GM18873 (cell line): ENCODE data around the gene NF1.
"Not testable (repeated sequence)": the region's sequence is repeated elsewhere in the genome, so short reads cannot be mapped to it uniquely, and the experiment has no call there.

Source experiments
- ATAC-seq: cut with Tn5 transposase; IDR thresholded peaks from one replicate; pipeline ENCODE4 v1.9.1; 2021; ENCODE audit warnings: mild to moderate bottlenecking, moderate library complexity, moderate number of reproducible peaks; ENCODE audit not compliant: unreplicated experiment, low FRiP score

Gene NF1

GRCh38 chr17:31128241-31128640, 33.5 kb downstream of the NF1 start:
- no peak for ATAC-seq

GRCh38 chr17:31130286-31131224, 35.8 kb downstream of the NF1 start:
- ATAC-seq: no peak

- no peak for ATAC-seq
These were observed 36.5 kb downstream of the NF1 start for GRCh38 chr17:31131299-31131698.

GRCh38 chr17:31132977-31133376, 38.2 kb downstream of the NF1 start:
- no peak for ATAC-seq

DNA sequence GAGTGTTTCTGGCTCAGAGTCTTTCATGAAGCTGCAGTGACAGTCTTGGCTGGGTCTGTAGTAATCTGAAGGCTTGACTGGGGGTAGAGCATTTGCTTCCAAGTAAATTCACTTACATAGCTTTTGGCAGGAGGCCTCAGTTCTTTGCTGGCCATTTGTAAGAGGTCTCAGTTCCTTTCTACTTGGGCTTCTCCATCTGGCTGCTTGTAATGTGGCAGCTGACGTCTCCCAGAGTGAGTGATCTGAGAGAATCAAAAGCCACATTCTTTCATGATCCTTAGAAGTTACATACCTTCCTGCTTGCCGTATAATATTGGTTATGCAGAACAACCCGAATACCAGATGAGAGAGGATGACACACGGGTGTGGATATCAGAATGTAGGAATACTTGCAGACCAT, 39.8 kb downstream of the NF1 start:
- ATAC-seq: no peak

GRCh38 chr17:31136319-31136718, 41.5 kb downstream of the NF1 start:
- ATAC-seq: no peak

DNA sequence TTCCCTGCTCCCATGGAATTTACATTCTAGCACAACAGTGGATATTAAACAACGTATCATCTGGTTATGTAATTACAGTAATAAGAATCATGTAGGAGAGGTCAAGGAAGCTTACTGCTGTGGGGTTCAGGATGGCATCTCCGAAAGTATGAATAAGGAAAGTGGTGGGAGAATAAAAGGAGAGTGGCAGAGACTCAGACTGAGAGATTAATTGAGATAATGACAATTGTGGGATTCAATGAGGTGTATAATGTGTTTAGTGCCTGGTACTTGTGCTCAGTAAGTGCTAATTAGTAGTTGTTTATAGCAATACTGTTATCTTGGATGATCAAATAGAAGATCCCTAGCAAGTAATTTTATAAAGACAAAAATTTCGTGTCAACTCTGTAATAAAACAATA, 45.3 kb downstream of the NF1 start:
- ATAC-seq: no peak

DNA sequence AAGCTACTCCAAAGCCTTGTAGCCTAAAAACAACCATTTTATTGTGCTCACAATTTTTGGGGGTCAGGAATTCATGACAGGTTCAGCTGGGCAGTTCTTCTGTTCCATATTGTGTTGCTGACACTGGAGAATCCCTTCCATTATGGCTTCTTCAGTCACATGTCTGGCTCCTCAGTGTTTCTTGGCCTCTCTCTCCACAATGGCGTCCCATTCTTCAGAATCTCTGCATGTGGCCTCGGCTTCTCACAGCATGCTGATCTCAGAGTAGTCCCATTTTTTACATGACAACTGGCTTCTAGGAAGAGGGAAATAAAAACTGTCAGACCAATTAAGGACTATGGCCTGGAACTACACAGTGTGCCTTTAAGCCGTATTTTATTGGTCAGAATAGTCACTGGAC, 49.7 kb downstream of the NF1 start:
- no peak for ATAC-seq

DNA sequence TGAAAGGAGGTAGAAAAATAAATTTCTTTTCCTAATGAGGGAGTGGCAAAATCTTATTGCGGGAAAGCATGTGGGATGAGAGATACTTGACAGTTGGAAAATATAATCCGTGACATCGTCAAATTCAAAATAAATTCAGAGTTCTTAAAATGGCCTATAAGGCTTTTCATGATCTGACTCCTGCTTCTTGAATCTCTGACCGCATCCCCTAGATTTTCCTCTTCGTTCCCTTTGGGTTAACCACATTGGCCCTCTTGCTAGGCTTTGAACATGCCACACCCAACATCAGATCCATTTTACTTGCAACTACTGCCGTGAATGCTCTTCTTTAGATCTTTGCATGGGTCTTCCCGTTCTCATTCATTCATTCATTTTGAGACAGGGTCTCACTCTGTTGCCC, 50.1 kb downstream of the NF1 start:
- ATAC-seq: no peak

- no peak for ATAC-seq
These were observed 52.9 kb downstream of the NF1 start for GRCh38 chr17:31147507-31148202.

GRCh38 chr17:31148205-31148604, 53.4 kb downstream of the NF1 start:
- ATAC-seq: no peak

GRCh38 chr17:31152271-31152670, 57.5 kb downstream of the NF1 start:
- ATAC-seq: no peak

- no peak for ATAC-seq
These were observed 60.5 kb downstream of the NF1 start for GRCh38 chr17:31155208-31155810.

DNA sequence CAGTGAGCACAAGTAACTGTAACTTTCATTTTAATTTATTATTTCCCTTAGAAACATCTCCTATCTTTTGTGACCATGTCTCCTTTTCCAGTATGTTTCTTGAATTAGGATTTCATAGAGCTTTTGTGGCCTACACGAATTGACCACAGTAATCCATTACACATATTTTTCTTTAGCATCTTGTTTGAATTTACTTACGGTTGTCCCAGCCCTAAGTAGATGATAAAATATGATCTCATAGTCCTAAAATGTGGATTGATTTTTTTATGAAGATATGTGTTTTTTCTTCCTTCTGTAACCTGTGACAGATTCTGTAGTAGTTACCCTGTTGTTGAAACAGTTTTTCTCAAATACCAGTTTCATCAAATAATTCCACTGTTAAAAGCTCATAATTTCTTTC, 61.5 kb downstream of the NF1 start:
- no peak for ATAC-seq

DNA sequence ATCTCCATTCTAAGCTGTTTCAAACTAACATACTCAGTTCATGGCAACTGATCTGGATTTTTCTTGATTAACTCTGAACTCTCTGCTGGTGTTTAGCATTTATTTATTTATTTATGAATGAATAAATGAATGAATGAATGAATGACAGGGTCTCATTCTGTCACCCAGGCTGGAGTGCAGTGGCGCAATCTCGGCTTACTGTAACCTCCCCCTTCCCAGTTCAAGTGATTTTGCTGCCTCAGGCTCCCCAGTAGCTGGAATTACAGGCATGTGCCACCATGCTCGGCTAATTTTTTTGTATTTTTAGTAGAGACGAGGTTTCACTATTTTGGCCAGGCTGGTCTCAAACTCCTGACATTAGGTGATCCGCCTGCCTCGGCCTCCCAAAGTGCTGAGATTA, 62.1 kb downstream of the NF1 start:
- ATAC-seq: not testable (repeated sequence)

DNA sequence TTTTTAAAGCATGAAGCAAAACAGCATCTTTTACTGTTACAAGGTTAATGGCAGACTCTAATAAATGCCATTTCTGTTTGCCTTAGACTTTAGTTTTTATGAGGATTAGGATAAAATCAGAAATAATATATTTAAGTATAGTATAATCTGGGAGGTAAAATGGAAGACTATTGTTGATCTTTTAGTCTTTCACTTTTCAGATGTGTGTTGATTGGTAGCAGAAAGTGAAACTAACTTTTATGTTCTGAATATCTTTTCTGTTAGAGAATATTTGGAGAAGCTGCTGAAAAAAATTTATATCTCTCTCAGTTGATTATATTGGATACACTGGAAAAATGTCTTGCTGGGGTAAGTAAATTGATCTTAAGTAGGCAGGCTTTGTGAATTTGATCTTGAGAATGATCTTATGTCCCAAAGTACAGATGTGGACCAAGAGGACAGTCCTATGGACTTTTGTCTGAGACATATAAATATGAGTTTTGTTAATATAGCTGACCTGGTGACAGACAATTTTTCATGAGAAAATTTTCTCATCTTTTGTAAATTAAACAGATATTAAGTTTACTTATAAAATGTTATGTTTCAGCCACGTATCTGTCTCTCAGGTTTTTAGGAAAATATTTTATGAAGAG, 64.1 kb downstream of the NF1 start:
- no peak for ATAC-seq

DNA sequence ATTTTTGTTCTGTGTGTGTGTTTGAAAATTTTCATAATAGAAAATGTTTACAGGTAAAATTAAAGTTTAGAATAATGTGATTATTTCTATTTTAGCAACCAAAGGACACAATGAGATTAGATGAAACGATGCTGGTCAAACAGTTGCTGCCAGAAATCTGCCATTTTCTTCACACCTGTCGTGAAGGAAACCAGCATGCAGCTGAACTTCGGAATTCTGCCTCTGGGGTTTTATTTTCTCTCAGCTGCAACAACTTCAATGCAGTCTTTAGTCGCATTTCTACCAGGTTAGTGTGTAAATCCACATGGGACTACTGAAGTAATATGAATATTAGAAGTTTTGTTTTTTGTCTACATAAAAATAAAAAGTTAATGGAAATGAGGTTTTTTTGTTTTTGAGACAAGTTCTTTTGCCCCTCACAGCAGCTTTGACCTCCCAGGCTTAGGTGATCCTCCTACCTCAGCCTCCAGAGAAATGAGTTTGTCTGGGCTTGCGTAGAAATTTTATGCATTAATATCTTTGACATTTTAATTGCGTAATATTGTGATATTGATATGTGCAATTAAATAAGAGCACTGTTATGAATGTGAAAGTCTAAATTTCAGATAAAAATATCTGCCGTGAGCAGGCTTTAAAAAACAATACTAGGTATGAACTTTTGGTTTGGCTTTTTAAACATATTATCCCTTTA, 68.5 kb downstream of the NF1 start:
- ATAC-seq: no peak

- no peak for ATAC-seq
These were observed 72.3 kb downstream of the NF1 start for GRCh38 chr17:31167111-31167510.

GRCh38 chr17:31171701-31172100, 76.9 kb downstream of the NF1 start:
- no peak for ATAC-seq

GRCh38 chr17:31172388-31172787, 77.6 kb downstream of the NF1 start:
- no peak for ATAC-seq
